ENCODE results near the gene RDH8. TPM values are rescaled to one million over a fixed set of nuclear protein-coding genes. Genes with fewer than 3 reads are reported as not detected.

Gene RDH8
- total and polyA plus RNA-seq, 2 donors (not counting 3 experiments of a cell fraction or from before 2014, with no cell fraction given), result not detected

DNA sequence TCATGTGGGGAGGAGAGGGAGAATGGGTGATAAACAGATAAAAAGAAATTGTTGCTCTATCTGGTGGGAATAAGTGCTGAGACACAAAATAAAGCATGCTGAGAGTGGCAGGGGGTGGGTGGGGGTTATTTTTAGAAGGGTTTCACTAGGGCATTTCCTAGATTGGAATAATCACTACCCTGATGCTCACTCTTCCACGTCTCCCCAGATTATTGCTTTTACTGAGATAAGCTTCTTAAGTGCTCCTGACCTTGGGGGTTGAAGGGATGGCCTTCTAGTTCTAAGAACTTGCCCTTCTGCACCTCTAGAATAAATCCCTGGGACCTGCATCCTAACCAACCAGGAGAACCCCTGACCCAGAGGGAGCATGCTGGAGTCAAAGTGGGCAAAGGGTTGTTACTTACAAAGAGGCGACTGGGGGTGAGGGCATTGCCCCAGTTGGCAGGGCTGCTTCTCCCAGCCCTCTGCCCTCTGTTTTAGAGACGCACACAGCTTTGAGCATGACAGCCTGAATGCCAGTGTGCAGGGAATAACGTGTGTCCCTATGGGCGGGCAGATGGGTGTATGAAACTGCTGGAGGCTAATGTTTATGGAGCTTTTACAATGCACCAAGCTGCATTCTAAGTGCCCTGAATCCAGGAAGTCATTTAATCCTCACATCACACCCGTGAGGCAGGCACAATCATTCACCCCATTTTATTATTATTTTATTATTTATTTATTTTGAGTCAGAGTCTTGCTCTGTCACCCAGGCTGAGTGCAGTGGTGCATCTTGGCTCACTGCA, 743 bp downstream of the RDH8 start:
- intact Hi-C loops (cut with micrococcal nuclease), result no loop called here
- ChIA-PET POLR2A (no interaction called here), CTCF (interaction anchor here (0.7 to 2.2 kb wide), 2 partner anchors 14 kb away, joined by 3 to 11 read pairs; no protein-coding TSS in a partner anchor)
- H3K4me1 ChIP-seq (ENCODE audit: control insufficient read depth, extremely low read depth, insufficient read depth, low read length), result peaks cover 4% of the 10 kb centered on the region
- H3K79me2 ChIP-seq (ENCODE audit: control insufficient read depth, insufficient read depth, low read length), result no peaks in the 10 kb centered on the region
- H3K4me3 ChIP-seq (replicated peaks in 1 of 3; ENCODE audit: insufficient read depth in 1 of 3, low read depth in 1 of 3, low read length in 3 of 3), result no peak overlapping the region
- DNase-seq (ENCODE audit: low read depth, low spot score) (no peak), FAIRE-seq (no peak)
- H3K9me1 ChIP-seq (replicated peaks; ENCODE audit: control insufficient read depth, extremely low read depth, insufficient read depth, low read length), result no peaks in the 10 kb centered on the region
- no TSS peak for BruUV-seq (replicated peaks)
- no peaks in the 10 kb centered on the region for H3K9me3 ChIP-seq (replicated peaks; ENCODE audit: control insufficient read depth, insufficient read depth, low read length)
- dilution Hi-C loops (cut with MboI; ENCODE audit: extremely low pct_ligation_motif_present, low sequenced_read_pairs), result no loop called here
- H2AFZ ChIP-seq (ENCODE audit: low read depth, low read length), result no peak overlapping the region
- no peaks in the 10 kb centered on the region for H3K36me3 ChIP-seq (ENCODE audit: control insufficient read depth in 2 of 2, extremely low read depth in 1 of 2, insufficient read depth in 2 of 2, low read length in 2 of 2)
- no peak overlapping the region for H3K4me2 ChIP-seq (ENCODE audit: insufficient read depth, low read length)
- peaks cover 2 to 3% of the 10 kb centered on the region in 2 experiments for H3K27me3 ChIP-seq (ENCODE audit: control insufficient read depth in 2 of 2, insufficient read depth in 2 of 2, low read length in 2 of 2)
- no peaks in the 10 kb centered on the region for H4K20me1 ChIP-seq (replicated peaks; ENCODE audit: control insufficient read depth, extremely low read depth, insufficient read depth, low read length)
- H3K9ac ChIP-seq (replicated peaks; ENCODE audit: extremely low read depth, insufficient read depth, low read length), result no peak overlapping the region
- no peak for TF ChIP-seq JUN (IDR thresholded peaks at IDR 0.05; ENCODE audit: borderline replicate concordance, insufficient read depth, insufficient read length, low read depth)
- TF ChIP-seq POLR2A (IDR thresholded peaks at IDR 0.05; ENCODE audit: low read depth, low read length), result no peak
- no peak for TF ChIP-seq MAX (IDR thresholded peaks at IDR 0.05; ENCODE audit: insufficient read depth, insufficient read length)
- TF ChIP-seq FOS (IDR thresholded peaks at IDR 0.05; ENCODE audit: borderline replicate concordance, insufficient read depth, low read length), result no peak
- TF ChIP-seq GATA2 (IDR thresholded peaks at IDR 0.05; ENCODE audit: insufficient read depth, insufficient read length, low read depth, low read length), result no peak
- TF ChIP-seq POLR2AphosphoS5 (IDR thresholded peaks at IDR 0.05; ENCODE audit: insufficient read depth, low read depth, low read length), result no peak
- TF ChIP-seq CTCF (IDR thresholded peaks at IDR 0.05; ENCODE audit: extremely low read depth in 1 of 2, insufficient read depth in 1 of 2, low read depth in 1 of 2, low read length in 2 of 2), result no peak
- TF ChIP-seq MYC (IDR thresholded peaks at IDR 0.05; ENCODE audit: low read depth, low read length), result no peak
- TF ChIP-seq EZH2 (IDR thresholded peaks at IDR 0.05; ENCODE audit: borderline replicate concordance, low read depth, low read length, severe bottlenecking), result no peak
- H3K27ac ChIP-seq (ENCODE audit: insufficient read depth, low read depth, low read length), result no peak overlapping the region

All from endothelial cell of umbilical vein (primary cell).